ENCODE results near the gene COL5A1.

- TF ChIP-seq CTCF (IDR thresholded peaks at IDR 0.05), result no peak
- TF ChIP-seq EP300 (IDR thresholded peaks at IDR 0.05), result no peak
- no peak for TF ChIP-seq POLR2A (IDR thresholded peaks at IDR 0.05)
- no peak for TF ChIP-seq POLR2AphosphoS5 (IDR thresholded peaks at IDR 0.05)
Observed at GRCh38 chr9:134614256-134614655, 27.3 kb upstream of the COL5A1 start.

Data from upper lobe of left lung (tissue), 4 donors.